GM23338 (cell line): Measurements from ENCODE around the gene ITGA3. TPM values are rescaled to one million over a fixed set of nuclear protein-coding genes. Genes with fewer than 3 reads are reported as not detected.

Source experiments
- ATAC-seq: fragments of 200-7000 bp; cut with Tn5 transposase; 3 replicates; pipeline ENCODE4 v1.9.1; 2020
- DNase-seq: peaks from one replicate; pipeline ENCODE4 v3.0.0-alpha.2; 2015; ENCODE audit warnings: low spot score
- H2AFZ ChIP-seq: fragments of 200-600 bp; sonication (generic); 2 replicates; pipeline ENCODE4 v1.8.0; 2016; ENCODE audit warnings: antibody characterized with exemption, mild to moderate bottlenecking, moderate library complexity
- H3F3A ChIP-seq: fragments of 200-600 bp; sonication (generic); replicated peaks from 2 replicates; pipeline ENCODE4 v1.8.0; 2017; ENCODE audit warnings: antibody characterized with exemption, mixed run types, low read depth
- H3K27ac ChIP-seq: fragments of 200-600 bp; sonication (generic); 2 replicates; pipeline ENCODE4 v1.6.1; 2016; ENCODE audit warnings: low read depth
- H3K27me3 ChIP-seq: fragments of 200-600 bp; sonication (generic); 2 replicates; pipeline ENCODE4 v1.8.0; 2016; ENCODE audit warnings: mild to moderate bottlenecking, mixed run types, moderate library complexity; ENCODE audit not compliant: insufficient read depth
- H3K36me3 ChIP-seq: fragments of 200-600 bp; sonication (generic); 2 replicates; pipeline ENCODE4 v1.8.0; 2016; ENCODE audit warnings: mild to moderate bottlenecking; ENCODE audit not compliant: insufficient read depth
- H3K4me1 ChIP-seq: fragments of 200-600 bp; sonication (generic); 2 replicates; pipeline ENCODE4 v1.8.0; 2016; ENCODE audit warnings: mild to moderate bottlenecking, moderate library complexity; ENCODE audit not compliant: insufficient read depth
- H3K4me2 ChIP-seq: fragments of 200-600 bp; sonication (generic); 2 replicates; pipeline ENCODE4 v1.7.1; 2017; ENCODE audit warnings: mixed run types
- H3K4me3 ChIP-seq: fragments of 200-600 bp; sonication (generic); 2 replicates; pipeline ENCODE4 v1.6.1; 2016; ENCODE audit warnings: mixed run types
- H3K79me2 ChIP-seq: fragments of 200-600 bp; sonication (generic); replicated peaks from 2 replicates; pipeline ENCODE4 v1.8.0; 2017; ENCODE audit warnings: mild to moderate bottlenecking; ENCODE audit not compliant: insufficient read depth
- H3K9me2 ChIP-seq: fragments of 200-600 bp; sonication (generic); 2 replicates; pipeline ENCODE4 v1.8.0; 2017; ENCODE audit not compliant: insufficient read depth
- H4K20me1 ChIP-seq: fragments of 200-600 bp; sonication (generic); replicated peaks from 2 replicates; pipeline ENCODE4 v1.8.0; 2017; ENCODE audit warnings: mild to moderate bottlenecking; ENCODE audit not compliant: insufficient read depth
- H3K27ac Mint-ChIP-seq: 2 replicates; pipeline ENCODE4 v1.8.0; 2020; ENCODE audit warnings: inconsistent platforms, mild to moderate bottlenecking, moderate library complexity, mixed read lengths
- H3K27me3 Mint-ChIP-seq: 3 replicates; pipeline ENCODE4 v1.8.0; 2022; ENCODE audit warnings: low read depth, mild to moderate bottlenecking, moderate library complexity, mixed read lengths, inconsistent platforms; ENCODE audit not compliant: insufficient read depth, poor library complexity
- H3K36me3 Mint-ChIP-seq: 3 replicates; pipeline ENCODE4 v1.8.0; 2021; ENCODE audit warnings: low read depth, mild to moderate bottlenecking, inconsistent platforms, moderate library complexity, mixed read lengths
- H3K4me1 Mint-ChIP-seq: 3 replicates; pipeline ENCODE4 v1.8.0; 2020; ENCODE audit warnings: mild to moderate bottlenecking, inconsistent platforms, mixed read lengths
- H3K4me3 Mint-ChIP-seq: 3 replicates; pipeline ENCODE4 v1.8.0; 2021; ENCODE audit warnings: moderate library complexity, mild to moderate bottlenecking, inconsistent platforms, mixed read lengths
- H3K9me3 Mint-ChIP-seq: 3 replicates; pipeline ENCODE4 v1.8.0; 2020; ENCODE audit warnings: moderate library complexity, mild to moderate bottlenecking, inconsistent platforms, mixed read lengths
- CREB1 ChIP-seq: fragments of 250-450 bp; sonication (Bioruptor Pico); IDR thresholded peaks from 2 replicates; pipeline ENCODE4 v1.5.0; 2020; ENCODE audit warnings: low read depth, mild to moderate bottlenecking, moderate library complexity
- CTCF ChIP-seq, 2 experiments: fragments of 200-600 bp in 1 of 2; sonication (generic) in 1 of 2; conservative IDR thresholded peaks; 2 replicates each; pipeline versions ENCODE4 v1.5.1 to v1.6.1; 2016 to 2017; ENCODE audit warnings: antibody characterized with exemption in 2 of 2, low read depth in 2 of 2, mild to moderate bottlenecking in 2 of 2, moderate library complexity in 1 of 2
- EZH2 ChIP-seq: fragments of 200-600 bp; sonication (generic); IDR thresholded peaks from one replicate; pipeline ENCODE4 v1.8.0; 2017; ENCODE audit warnings: antibody characterized with exemption, mild to moderate bottlenecking, low read depth; ENCODE audit not compliant: unreplicated experiment
- EZH2phosphoT487 ChIP-seq: fragments of 200-600 bp; sonication (generic); IDR thresholded peaks from one replicate; pipeline ENCODE4 v1.8.1; 2018; ENCODE audit warnings: antibody characterized with exemption; ENCODE audit not compliant: unreplicated experiment
- JUNB ChIP-seq: IDR thresholded peaks from one replicate; pipeline ENCODE4 v1.6.1; 2016; ENCODE audit warnings: antibody characterized with exemption; ENCODE audit not compliant: unreplicated experiment
- POLR2AphosphoS5 ChIP-seq: IDR thresholded peaks from 2 replicates; pipeline ENCODE4 v1.6.1; 2016; ENCODE audit warnings: antibody characterized with exemption, low read depth
- REST ChIP-seq: IDR thresholded peaks from one replicate; pipeline ENCODE4 v1.6.1; 2018; ENCODE audit warnings: antibody characterized with exemption; ENCODE audit not compliant: unreplicated experiment
- STAT1 ChIP-seq: IDR thresholded peaks from one replicate; pipeline ENCODE4 v1.6.1; 2016; ENCODE audit warnings: antibody characterized with exemption; ENCODE audit not compliant: unreplicated experiment
- ZNF114 ChIP-seq: fragments of 250-450 bp; sonication (Bioruptor Pico); IDR thresholded peaks from 2 replicates; pipeline ENCODE4 v1.5.0; 2020; ENCODE audit warnings: mild to moderate bottlenecking, moderate library complexity
- ZNF331 ChIP-seq: fragments of 250-450 bp; sonication (Bioruptor Pico); IDR thresholded peaks from 2 replicates; pipeline ENCODE4 v1.5.0; 2020; ENCODE audit warnings: low read depth, mild to moderate bottlenecking, moderate library complexity
- polyA plus RNA-seq: library from polyadenylated mRNA; unstranded; fragments of >200 nt; fragmentation: Nextera tagmentation; extraction: Ambion mirVana; gene quantifications from 2 replicates; pipeline ENCODE4 v1.2.1, GENCODE V29; 2016
- total RNA-seq: library from RNA; depleted of rRNA; stranded (reverse); fragments of >200 nt; shearing (Covaris generic); gene quantifications from 2 replicates; pipeline ENCODE4 v1.2.3, GENCODE V29; 2014
- TF ChIP-seq, protein P1 (sequence below): IDR thresholded peaks from 2 replicates; pipeline ENCODE4 v1.6.1; 2016; ENCODE audit warnings: antibody characterized with exemption
- TF ChIP-seq, protein P2 (sequence below): fragments of 250-450 bp; sonication (Bioruptor Pico); IDR thresholded peaks from 2 replicates; pipeline ENCODE4 v1.5.0; 2020; ENCODE audit warnings: mild to moderate bottlenecking, moderate library complexity

ITGA3 gene
- total and polyA plus RNA-seq, 2 experiments from 2014 or later: 9.6 to 28.3 TPM

DNA sequence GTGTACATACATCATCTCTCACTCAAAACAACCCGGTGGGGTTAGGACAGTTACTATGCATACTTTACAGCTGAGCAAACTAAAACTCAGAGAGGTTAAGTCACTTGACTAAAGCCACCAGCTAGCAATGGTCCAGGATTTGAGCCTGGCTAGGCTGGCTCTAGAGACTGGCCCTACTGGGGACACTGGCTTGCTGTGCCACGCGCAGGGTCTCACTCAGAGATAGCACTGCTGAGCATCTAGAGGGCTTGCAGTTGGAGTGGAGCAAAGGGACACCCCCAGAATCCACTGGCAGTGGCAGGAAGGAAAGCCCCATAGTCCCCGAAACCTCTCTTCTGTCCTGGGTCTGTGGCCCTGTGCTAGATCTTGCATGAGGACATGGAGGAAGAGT lies 62.9 kb downstream of the ITGA3 start:
- Mint-ChIP-seq H3K27me3 (peaks cover 43% of the 10 kb centered on the region), H3K27ac (no peak overlapping the region), H3K36me3 (peaks cover 4% of the 10 kb centered on the region; the same call in 2 of the 3 replicates), H3K9me3 (no peaks in the 10 kb centered on the region), H3K4me3 (no peak overlapping the region), H3K4me1 (peaks cover 36% of the 10 kb centered on the region)
- no peak overlapping the region for H3K27ac ChIP-seq
- DNase-seq (no peak), ATAC-seq (no peak)
- no peak overlapping the region for H2AFZ ChIP-seq
- H3K4me2 ChIP-seq: no peak overlapping the region
- no peaks in the 10 kb centered on the region for H4K20me1 ChIP-seq
- no peaks in the 10 kb centered on the region for H3K79me2 ChIP-seq
- no peaks in the 10 kb centered on the region for H3K9me2 ChIP-seq
- H3F3A ChIP-seq: peaks cover 6% of the 10 kb centered on the region; the same call in 1 of the 2 replicates
- peaks cover 44% of the 10 kb centered on the region for H3K27me3 ChIP-seq
- no peaks in the 10 kb centered on the region for H3K36me3 ChIP-seq
- TF ChIP-seq POLR2AphosphoS5 (no peak), CTCF (conservative IDR thresholded peaks at IDR 0.05; ENCODE audit: low read depth in 2 of 2) (no peak), EZH2phosphoT487 (no peak), EZH2 (no peak), ZNF331 (CRISPR knock-in tag) (no peak), STAT1 (no peak), REST (no peak), JUNB (no peak), CREB1 (CRISPR knock-in tag) (no peak), ZNF114 (CRISPR knock-in tag) (no peak)
- TF ChIP-seq, protein P1, sequence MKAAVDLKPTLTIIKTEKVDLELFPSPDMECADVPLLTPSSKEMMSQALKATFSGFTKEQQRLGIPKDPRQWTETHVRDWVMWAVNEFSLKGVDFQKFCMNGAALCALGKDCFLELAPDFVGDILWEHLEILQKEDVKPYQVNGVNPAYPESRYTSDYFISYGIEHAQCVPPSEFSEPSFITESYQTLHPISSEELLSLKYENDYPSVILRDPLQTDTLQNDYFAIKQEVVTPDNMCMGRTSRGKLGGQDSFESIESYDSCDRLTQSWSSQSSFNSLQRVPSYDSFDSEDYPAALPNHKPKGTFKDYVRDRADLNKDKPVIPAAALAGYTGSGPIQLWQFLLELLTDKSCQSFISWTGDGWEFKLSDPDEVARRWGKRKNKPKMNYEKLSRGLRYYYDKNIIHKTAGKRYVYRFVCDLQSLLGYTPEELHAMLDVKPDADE: no peak
- TF ChIP-seq, protein P2, sequence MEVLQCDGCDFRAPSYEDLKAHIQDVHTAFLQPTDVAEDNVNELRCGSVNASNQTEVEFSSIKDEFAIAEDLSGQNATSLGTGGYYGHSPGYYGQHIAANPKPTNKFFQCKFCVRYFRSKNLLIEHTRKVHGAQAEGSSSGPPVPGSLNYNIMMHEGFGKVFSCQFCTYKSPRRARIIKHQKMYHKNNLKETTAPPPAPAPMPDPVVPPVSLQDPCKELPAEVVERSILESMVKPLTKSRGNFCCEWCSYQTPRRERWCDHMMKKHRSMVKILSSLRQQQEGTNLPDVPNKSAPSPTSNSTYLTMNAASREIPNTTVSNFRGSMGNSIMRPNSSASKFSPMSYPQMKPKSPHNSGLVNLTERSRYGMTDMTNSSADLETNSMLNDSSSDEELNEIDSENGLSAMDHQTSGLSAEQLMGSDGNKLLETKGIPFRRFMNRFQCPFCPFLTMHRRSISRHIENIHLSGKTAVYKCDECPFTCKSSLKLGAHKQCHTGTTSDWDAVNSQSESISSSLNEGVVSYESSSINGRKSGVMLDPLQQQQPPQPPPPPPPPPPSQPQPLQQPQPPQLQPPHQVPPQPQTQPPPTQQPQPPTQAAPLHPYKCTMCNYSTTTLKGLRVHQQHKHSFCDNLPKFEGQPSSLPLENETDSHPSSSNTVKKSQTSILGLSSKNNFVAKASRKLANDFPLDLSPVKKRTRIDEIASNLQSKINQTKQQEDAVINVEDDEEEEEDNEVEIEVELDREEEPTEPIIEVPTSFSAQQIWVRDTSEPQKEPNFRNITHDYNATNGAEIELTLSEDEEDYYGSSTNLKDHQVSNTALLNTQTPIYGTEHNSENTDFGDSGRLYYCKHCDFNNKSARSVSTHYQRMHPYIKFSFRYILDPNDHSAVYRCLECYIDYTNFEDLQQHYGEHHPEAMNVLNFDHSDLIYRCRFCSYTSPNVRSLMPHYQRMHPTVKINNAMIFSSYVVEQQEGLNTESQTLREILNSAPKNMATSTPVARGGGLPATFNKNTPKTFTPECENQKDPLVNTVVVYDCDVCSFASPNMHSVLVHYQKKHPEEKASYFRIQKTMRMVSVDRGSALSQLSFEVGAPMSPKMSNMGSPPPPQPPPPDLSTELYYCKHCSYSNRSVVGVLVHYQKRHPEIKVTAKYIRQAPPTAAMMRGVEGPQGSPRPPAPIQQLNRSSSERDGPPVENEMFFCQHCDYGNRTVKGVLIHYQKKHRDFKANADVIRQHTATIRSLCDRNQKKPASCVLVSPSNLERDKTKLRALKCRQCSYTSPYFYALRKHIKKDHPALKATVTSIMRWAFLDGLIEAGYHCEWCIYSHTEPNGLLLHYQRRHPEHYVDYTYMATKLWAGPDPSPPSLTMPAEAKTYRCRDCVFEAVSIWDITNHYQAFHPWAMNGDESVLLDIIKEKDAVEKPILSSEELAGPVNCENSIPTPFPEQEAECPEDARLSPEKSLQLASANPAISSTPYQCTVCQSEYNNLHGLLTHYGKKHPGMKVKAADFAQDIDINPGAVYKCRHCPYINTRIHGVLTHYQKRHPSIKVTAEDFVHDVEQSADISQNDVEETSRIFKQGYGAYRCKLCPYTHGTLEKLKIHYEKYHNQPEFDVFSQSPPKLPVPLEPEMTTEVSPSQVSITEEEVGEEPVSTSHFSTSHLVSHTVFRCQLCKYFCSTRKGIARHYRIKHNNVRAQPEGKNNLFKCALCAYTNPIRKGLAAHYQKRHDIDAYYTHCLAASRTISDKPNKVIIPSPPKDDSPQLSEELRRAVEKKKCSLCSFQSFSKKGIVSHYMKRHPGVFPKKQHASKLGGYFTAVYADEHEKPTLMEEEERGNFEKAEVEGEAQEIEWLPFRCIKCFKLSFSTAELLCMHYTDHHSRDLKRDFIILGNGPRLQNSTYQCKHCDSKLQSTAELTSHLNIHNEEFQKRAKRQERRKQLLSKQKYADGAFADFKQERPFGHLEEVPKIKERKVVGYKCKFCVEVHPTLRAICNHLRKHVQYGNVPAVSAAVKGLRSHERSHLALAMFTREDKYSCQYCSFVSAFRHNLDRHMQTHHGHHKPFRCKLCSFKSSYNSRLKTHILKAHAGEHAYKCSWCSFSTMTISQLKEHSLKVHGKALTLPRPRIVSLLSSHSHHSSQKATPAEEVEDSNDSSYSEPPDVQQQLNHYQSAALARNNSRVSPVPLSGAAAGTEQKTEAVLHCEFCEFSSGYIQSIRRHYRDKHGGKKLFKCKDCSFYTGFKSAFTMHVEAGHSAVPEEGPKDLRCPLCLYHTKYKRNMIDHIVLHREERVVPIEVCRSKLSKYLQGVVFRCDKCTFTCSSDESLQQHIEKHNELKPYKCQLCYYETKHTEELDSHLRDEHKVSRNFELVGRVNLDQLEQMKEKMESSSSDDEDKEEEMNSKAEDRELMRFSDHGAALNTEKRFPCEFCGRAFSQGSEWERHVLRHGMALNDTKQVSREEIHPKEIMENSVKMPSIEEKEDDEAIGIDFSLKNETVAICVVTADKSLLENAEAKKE (CRISPR knock-in tag): no peak
- H3K4me1 ChIP-seq: peaks cover 21% of the 10 kb centered on the region; the same call in 1 of the 2 replicates
- H3K4me3 ChIP-seq: no peak overlapping the region
